CD4-positive, CD25-positive, alpha-beta regulatory T cell (primary cell): ENCODE data around the gene TRAPPC12. TPM values are rescaled to one million over a fixed set of nuclear protein-coding genes. Genes with fewer than 3 reads are reported as not detected.
A peak's percentile ranks its signal among the peaks of the same experiment; 100 is the strongest.

ENCODE experiments used
- ATAC-seq, 2 donors: fragments of 150-1000 bp; cut with Tn5 transposase; one replicate each; pipeline ENCODE4 v1.10.0; 2021; ENCODE audit warnings: low read depth in 2 of 2, moderate number of reproducible peaks in 2 of 2, moderate library complexity in 1 of 2
- DNase-seq, 3 donors: peaks; one replicate each; pipeline versions ENCODE4 v3.0.0 to v3.0.0-alpha.2; 2012 to 2022; ENCODE audit warnings: mixed read lengths in 1 of 3
- H3K27ac ChIP-seq: one replicate; pipeline ENCODE4 v1.7.0; 2013; ENCODE audit warnings: mild to moderate bottlenecking, low read length; ENCODE audit not compliant: insufficient read depth, poor library complexity, severe bottlenecking
- H3K27me3 ChIP-seq: one replicate; pipeline ENCODE4 v1.7.0; 2013; ENCODE audit warnings: low read length; ENCODE audit not compliant: control insufficient read depth, insufficient read depth
- H3K36me3 ChIP-seq: one replicate; pipeline ENCODE4 v1.7.0; 2013; ENCODE audit warnings: mild to moderate bottlenecking, low read length, moderate library complexity; ENCODE audit not compliant: control insufficient read depth, insufficient read depth
- H3K4me1 ChIP-seq: 2 replicates; pipeline ENCODE4 v1.7.0; 2013; ENCODE audit warnings: mild to moderate bottlenecking, low read length; ENCODE audit not compliant: insufficient read depth, control insufficient read depth, poor library complexity, severe bottlenecking
- H3K4me3 ChIP-seq: one replicate; pipeline ENCODE4 v1.7.0; 2013; ENCODE audit warnings: low read depth, mild to moderate bottlenecking, low read length, moderate library complexity
- H3K9me3 ChIP-seq, 2 experiments: 1 replicate in 1 of 2; 2 replicates in 1 of 2; pipeline ENCODE4 v1.7.0; 2013; ENCODE audit warnings: low read length in 2 of 2, mild to moderate bottlenecking in 1 of 2, moderate library complexity in 1 of 2; ENCODE audit not compliant: control insufficient read depth in 2 of 2
- H3K27ac Mint-ChIP-seq, 3 donors: one replicate each; pipeline ENCODE4 v1.8.0; 2020 to 2022; ENCODE audit warnings: mild to moderate bottlenecking in 3 of 3, mixed read lengths in 3 of 3, moderate library complexity in 2 of 3
- H3K27me3 Mint-ChIP-seq: one replicate; pipeline ENCODE4 v1.8.0; 2022; ENCODE audit warnings: mild to moderate bottlenecking, mixed read lengths
- H3K36me3 Mint-ChIP-seq: one replicate; pipeline ENCODE4 v1.8.0; 2020; ENCODE audit warnings: mixed read lengths
- H3K4me1 Mint-ChIP-seq, 4 donors: one replicate each; pipeline ENCODE4 v1.8.0; 2020 to 2022; ENCODE audit warnings: mixed read lengths in 4 of 4, mild to moderate bottlenecking in 1 of 4
- H3K4me3 Mint-ChIP-seq, 4 donors: one replicate each; pipeline ENCODE4 v1.8.0; 2020 to 2022; ENCODE audit warnings: mild to moderate bottlenecking in 4 of 4, mixed read lengths in 4 of 4, moderate library complexity in 3 of 4
- H3K9me3 Mint-ChIP-seq, 7 donors: one replicate each; pipeline ENCODE4 v1.8.0; 2020 to 2022; ENCODE audit warnings: mixed read lengths in 7 of 7, mild to moderate bottlenecking in 3 of 7, moderate library complexity in 2 of 7
- polyA plus RNA-seq, 4 donors: library from polyadenylated mRNA; unstranded; fragments of 300-500 nt; fragmentation: Illumina TruSeq; gene quantifications; one replicate each; pipeline ENCODE4 v1.2.3, GENCODE V29; 2021
- total RNA-seq: library from RNA; stranded (reverse); gene quantifications from one replicate; pipeline ENCODE4 v1.2.3, GENCODE V29; 2022

TRAPPC12 gene
- total and polyA plus RNA-seq, 5 donors from 2014 or later: 30.5 to 97.3 (median 34.2) TPM

GRCh38 chr2:3376821-3377220 is 2.7 kb upstream of the TRAPPC12 start:
- H3K27me3 ChIP-seq: no peaks in the 10 kb centered on the region
- H3K27ac Mint-ChIP-seq: peak overlapping the region; percentile 97 to 99 (median 99)
- H3K4me1 Mint-ChIP-seq: peaks cover 16 to 58% (median 37%) of the 10 kb centered on the region in 4 donors
- no peaks in the 10 kb centered on the region for H3K36me3 ChIP-seq
- peaks cover 6% of the 10 kb centered on the region for H3K27me3 Mint-ChIP-seq
- H3K9me3 ChIP-seq: no peaks in the 10 kb centered on the region
- H3K27ac ChIP-seq: peak overlapping the region; percentile 93
- H3K4me1 ChIP-seq: peaks cover 44% of the 10 kb centered on the region
- peak overlapping the region; percentile 96 to 99 (median 98) for H3K4me3 Mint-ChIP-seq
- peak overlapping the region; percentile 89 for H3K4me3 ChIP-seq
- no peak for ATAC-seq
- H3K36me3 Mint-ChIP-seq: peaks cover 6% of the 10 kb centered on the region
- no peak for DNase-seq
- H3K9me3 Mint-ChIP-seq: no peaks in the 10 kb centered on the region

- no peaks in the 10 kb centered on the region for H3K9me3 Mint-ChIP-seq
Observed at GRCh38 chr2:3377279-3377611, 2.2 kb upstream of the TRAPPC12 start.

GRCh38 chr2:3377612-3378432 is 1.7 kb upstream of the TRAPPC12 start, which contains the start of gene EIPR1:
Gene EIPR1, minus strand, starts transcription at chr2:3377818. Its CDS starts 129 bp downstream, at chr2:3377689.
- Histone ChIP-seq H3K27me3 (no peaks in the 10 kb centered on the region), H3K9me3 (no peaks in the 10 kb centered on the region), H3K4me3 (peak within 1 kb of the TSS; percentile 89), H3K4me1 (peaks cover 44% of the 10 kb centered on the region), H3K36me3 (peaks cover 5% of the 10 kb centered on the region), H3K27ac (peak within 1 kb of the TSS; percentile 93)
- peak; percentile 95 to 98 (median 96) for DNase-seq
- Mint-ChIP-seq H3K9me3 (no peaks in the 10 kb centered on the region), H3K36me3 (peaks cover 7% of the 10 kb centered on the region), H3K27me3 (peaks cover 9% of the 10 kb centered on the region), H3K4me3 (peak within 1 kb of the TSS; percentile 96 to 99 (median 98)), H3K27ac (peak within 1 kb of the TSS; percentile 97 to 99 (median 99)), H3K4me1 (peaks cover 16 to 64% (median 37%) of the 10 kb centered on the region in 4 donors)
- ATAC-seq: peak; percentile 81 to 82

More at GRCh38 chr2:3377279-3377611, 2.2 kb upstream of the TRAPPC12 start:
- H3K36me3 ChIP-seq: peaks cover 1% of the 10 kb centered on the region
- peaks cover 7% of the 10 kb centered on the region for H3K36me3 Mint-ChIP-seq
- peak in 1 of 3 donors; percentile 79 for DNase-seq
- H3K27ac ChIP-seq: peak overlapping the region; percentile 93
- no peaks in the 10 kb centered on the region for H3K9me3 ChIP-seq
- peak overlapping the region; percentile 97 to 99 (median 99) for H3K27ac Mint-ChIP-seq
- H3K27me3 Mint-ChIP-seq: peaks cover 8% of the 10 kb centered on the region
- H3K4me1 ChIP-seq: peaks cover 44% of the 10 kb centered on the region
- no peaks in the 10 kb centered on the region for H3K27me3 ChIP-seq
- H3K4me1 Mint-ChIP-seq: peaks cover 16 to 59% (median 38%) of the 10 kb centered on the region in 4 donors
- ATAC-seq: peak in 1 of 2 donors; percentile 6
- H3K4me3 Mint-ChIP-seq: peak overlapping the region; percentile 96 to 99 (median 98)
- peak overlapping the region; percentile 89 for H3K4me3 ChIP-seq

- Histone ChIP-seq H3K27ac (peak overlapping the region; percentile 87), H3K4me3 (peak overlapping the region; percentile 89), H3K36me3 (peaks cover 5% of the 10 kb centered on the region), H3K27me3 (no peaks in the 10 kb centered on the region), H3K9me3 (no peaks in the 10 kb centered on the region), H3K4me1 (peaks cover 44% of the 10 kb centered on the region)
- Mint-ChIP-seq H3K4me1 (peaks cover 16 to 73% (median 39%) of the 10 kb centered on the region in 4 donors), H3K9me3 (no peaks in the 10 kb centered on the region), H3K4me3 (peak overlapping the region; percentile 96 to 99 (median 98)), H3K27me3 (peaks cover 9% of the 10 kb centered on the region), H3K36me3 (peaks cover 7% of the 10 kb centered on the region), H3K27ac (peak overlapping the region; percentile 95 to 99 (median 97))
- DNase-seq: no peak
- ATAC-seq: no peak
Observed at GRCh38 chr2:3379339-3379646, 201 bp upstream of the TRAPPC12 start.

GRCh38 chr2:3386448-3386958 is 7.0 kb downstream of the TRAPPC12 start:
- Mint-ChIP-seq H3K4me1 (peaks cover 12 to 34% (median 18%) of the 10 kb centered on the region in 4 donors), H3K9me3 (peaks cover 0 to 1% (median 0%) of the 10 kb centered on the region in 7 donors), H3K36me3 (peaks cover 27% of the 10 kb centered on the region), H3K27ac (no peak overlapping the region), H3K27me3 (peaks cover 4% of the 10 kb centered on the region), H3K4me3 (peak overlapping the region in 1 of 4 donors; percentile 49)
- Histone ChIP-seq H3K4me3 (no peak overlapping the region), H3K36me3 (peaks cover 37% of the 10 kb centered on the region), H3K27me3 (no peaks in the 10 kb centered on the region), H3K27ac (no peak overlapping the region), H3K9me3 (no peaks in the 10 kb centered on the region), H3K4me1 (peaks cover 2% of the 10 kb centered on the region)
- no peak for ATAC-seq
- DNase-seq: no peak

GRCh38 chr2:3387011-3387410 is 7.5 kb downstream of the TRAPPC12 start:
- Mint-ChIP-seq H3K9me3 (peaks cover 0 to 1% (median 0%) of the 10 kb centered on the region in 7 donors), H3K27me3 (peaks cover 4% of the 10 kb centered on the region), H3K27ac (no peak overlapping the region), H3K4me3 (no peak overlapping the region), H3K36me3 (peaks cover 27% of the 10 kb centered on the region), H3K4me1 (peaks cover 7 to 35% (median 16%) of the 10 kb centered on the region in 4 donors)
- DNase-seq: no peak
- Histone ChIP-seq H3K27ac (no peak overlapping the region), H3K9me3 (no peaks in the 10 kb centered on the region), H3K27me3 (no peaks in the 10 kb centered on the region), H3K4me1 (no peaks in the 10 kb centered on the region), H3K36me3 (peaks cover 42% of the 10 kb centered on the region), H3K4me3 (no peak overlapping the region)
- ATAC-seq: no peak

- H3K27me3 ChIP-seq: no peaks in the 10 kb centered on the region
- H3K4me3 Mint-ChIP-seq: no peak overlapping the region
- DNase-seq (no peak), ATAC-seq (no peak)
- no peak overlapping the region for H3K27ac Mint-ChIP-seq
- H3K4me1 ChIP-seq: no peaks in the 10 kb centered on the region
- peaks cover 7 to 38% (median 16%) of the 10 kb centered on the region in 4 donors for H3K4me1 Mint-ChIP-seq
- no peaks in the 10 kb centered on the region for H3K27me3 Mint-ChIP-seq
- H3K9me3 ChIP-seq: no peaks in the 10 kb centered on the region
- peaks cover 40% of the 10 kb centered on the region for H3K36me3 ChIP-seq
- H3K27ac ChIP-seq: no peak overlapping the region
- peaks cover 32% of the 10 kb centered on the region for H3K36me3 Mint-ChIP-seq
- H3K4me3 ChIP-seq: no peak overlapping the region
- peaks cover 0 to 1% (median 0%) of the 10 kb centered on the region in 7 donors for H3K9me3 Mint-ChIP-seq
Observed at GRCh38 chr2:3387644-3388411, 8.3 kb downstream of the TRAPPC12 start.
